HCT116 (cell line): ENCODE data around the gene SH3BGR. TPM values are rescaled to one million over a fixed set of nuclear protein-coding genes. Genes with fewer than 3 reads are reported as not detected.

Experiments used
- ATAC-seq: fragments of 200-7000 bp; cut with Tn5 transposase; 2 replicates; pipeline ENCODE4 v1.9.1; 2020; ENCODE audit warnings: mild to moderate bottlenecking, moderate library complexity
- BruUV-seq: library from RNA; stranded (reverse); fragments of 400-500 nt; replicated peaks from 2 replicates; lab custom pipeline; 2021; lab: Mats Ljungman, UMichigan
- CTCF ChIA-PET: fragments of 300-600 bp; sonication (Branson Sonifier 250); formaldehyde crosslinking; loops from one replicate; lab custom pipeline; 2021; ENCODE audit warnings: antibody characterized with exemption; lab: Charles Lee
- POLR2A ChIA-PET: fragments of 300-600, 350-600 bp; sonication (Branson Sonifier 250); formaldehyde crosslinking; loops from one replicate; lab custom pipeline; 2021; ENCODE audit warnings: antibody characterized with exemption; lab: Charles Lee
- RAD21 ChIA-PET, 2 experiments: fragments of 300-600 bp; sonication (Branson Sonifier 250); formaldehyde crosslinking; loops; one replicate each; lab custom pipeline; 2023; ENCODE audit warnings: low total read pairs in 2 of 2; ENCODE audit not compliant: uncharacterized antibody in 2 of 2, unreplicated experiment in 2 of 2, low non-redundant PET in 1 of 2; lab: Charles Lee
- DNase-seq: peaks from one replicate; pipeline ENCODE4 v3.0.0-alpha.2; 2010; ENCODE audit warnings: low read depth, low spot score
- H2AFZ ChIP-seq: fragments of 200-600 bp; shearing (Covaris generic), sonication (generic); 2 replicates; pipeline ENCODE4 v1.6.1; 2017; ENCODE audit warnings: low read depth, mixed run types, mixed read lengths, antibody characterized with exemption, low read length; ENCODE audit not compliant: poor library complexity, severe bottlenecking
- H3K27ac ChIP-seq: 2 replicates; pipeline ENCODE4 v1.5.1; 2012; ENCODE audit warnings: low read depth, low read length
- H3K27me3 ChIP-seq: fragments of 200-600 bp; sonication (generic); 2 replicates; pipeline ENCODE4 v1.6.1; 2016; ENCODE audit warnings: mixed run types, low read length, mixed read lengths; ENCODE audit not compliant: insufficient read depth
- H3K36me3 ChIP-seq, 2 experiments: fragments of 200-500 bp in 1 of 2; fragments of 200-600 bp in 1 of 2; sonication (Bioruptor generic) in 1 of 2; sonication (generic) in 1 of 2; 2 replicates each; pipeline versions ENCODE4 v1.5.1 to v1.6.1; 2014 to 2016; ENCODE audit warnings: low read length in 2 of 2, inconsistent platforms in 1 of 2, mixed read lengths in 1 of 2, mixed run types in 1 of 2; ENCODE audit not compliant: insufficient read depth in 2 of 2, control insufficient read depth in 1 of 2
- H3K4me1 ChIP-seq, 2 experiments: fragments of 200-600 bp in 1 of 2; sonication (generic) in 1 of 2; 2 replicates each; pipeline versions ENCODE4 v1.5.1 to v1.6.1; 2012 to 2017; ENCODE audit warnings: low read length in 2 of 2, inconsistent platforms in 1 of 2, mild to moderate bottlenecking in 1 of 2, mixed read lengths in 1 of 2, mixed run types in 1 of 2, moderate library complexity in 1 of 2; ENCODE audit not compliant: insufficient read depth in 2 of 2, control insufficient read depth in 1 of 2
- H3K4me2 ChIP-seq: fragments of 200-600 bp; sonication (generic); 2 replicates; pipeline ENCODE4 v1.6.1; 2017; ENCODE audit warnings: mixed run types, low read length, mixed read lengths
- H3K4me3 ChIP-seq, 2 experiments: fragments of 200-600 bp in 1 of 2; sonication (generic) in 1 of 2; replicated peaks in 1 of 2; 2 replicates each; pipeline ENCODE4 v1.5.1; 2011 to 2016; ENCODE audit warnings: low read length in 2 of 2, control low read depth in 1 of 2, low read depth in 1 of 2, mild to moderate bottlenecking in 1 of 2, mixed read lengths in 1 of 2, mixed run types in 1 of 2
- H3K79me2 ChIP-seq: fragments of 200-600 bp; sonication (generic); 2 replicates; pipeline ENCODE4 v1.6.1; 2017; ENCODE audit warnings: mild to moderate bottlenecking, mixed run types, low read length, moderate library complexity, mixed read lengths; ENCODE audit not compliant: insufficient read depth
- H3K9ac ChIP-seq: fragments of 200-600 bp; sonication (generic); 2 replicates; pipeline ENCODE4 v1.6.1; 2016; ENCODE audit warnings: low read length, mixed read lengths
- H3K9me2 ChIP-seq: fragments of 200-600 bp; sonication (generic), shearing (Covaris generic); 2 replicates; pipeline ENCODE4 v1.6.1; 2017; ENCODE audit warnings: mixed run types, mild to moderate bottlenecking, moderate library complexity; ENCODE audit not compliant: insufficient read depth
- H3K9me3 ChIP-seq, 2 experiments: fragments of 200-500 bp in 1 of 2; fragments of 200-600 bp in 1 of 2; sonication (Bioruptor generic) in 1 of 2; sonication (generic) in 1 of 2; 2 replicates each; pipeline ENCODE4 v1.6.1; 2014 to 2017; ENCODE audit warnings: low read length in 2 of 2, mixed read lengths in 2 of 2, inconsistent platforms in 1 of 2, low read depth in 1 of 2, mild to moderate bottlenecking in 1 of 2, mixed run types in 1 of 2, moderate library complexity in 1 of 2; ENCODE audit not compliant: control insufficient read depth in 1 of 2, insufficient read depth in 1 of 2
- H4K20me1 ChIP-seq: fragments of 200-600 bp; sonication (generic), shearing (Covaris generic); 2 replicates; pipeline ENCODE4 v1.6.1; 2017; ENCODE audit warnings: mixed run types, mild to moderate bottlenecking, moderate library complexity; ENCODE audit not compliant: insufficient read depth
- CBX3 ChIP-seq: IDR thresholded peaks from 2 replicates; pipeline ENCODE4 v1.6.1; 2012; ENCODE audit warnings: low read depth
- CEBPB ChIP-seq: IDR thresholded peaks from 2 replicates; pipeline ENCODE4 v1.6.1; 2012; ENCODE audit warnings: low read depth
- EZH2 ChIP-seq: fragments of 200-600 bp; sonication (generic); IDR thresholded peaks from 2 replicates; pipeline ENCODE4 v1.6.1; 2017; ENCODE audit warnings: antibody characterized with exemption, mixed run types
- EZH2phosphoT487 ChIP-seq: fragments of 200-600 bp; IDR thresholded peaks from 2 replicates; pipeline ENCODE4 v1.6.1; 2018; ENCODE audit warnings: antibody characterized with exemption, borderline replicate concordance
- POLR2AphosphoS5 ChIP-seq: IDR thresholded peaks from 2 replicates; pipeline ENCODE4 v1.6.1; 2011; ENCODE audit warnings: mild to moderate bottlenecking, low read depth, low read length, moderate library complexity
- RAD21 ChIP-seq: IDR thresholded peaks from 2 replicates; pipeline ENCODE4 v1.6.1; 2012; ENCODE audit warnings: low read depth, mild to moderate bottlenecking
- SIN3A ChIP-seq: IDR thresholded peaks from 2 replicates; pipeline ENCODE4 v1.6.1; 2012; ENCODE audit warnings: low read depth
- SRF ChIP-seq: IDR thresholded peaks from 2 replicates; pipeline ENCODE4 v1.6.1; 2012; ENCODE audit warnings: low read depth
- ZFX ChIP-seq: fragments of 450-650 bp; IDR thresholded peaks from 2 replicates; pipeline ENCODE4 v1.6.1; 2017
- ZNF274 ChIP-seq: fragments of 200-500 bp; sonication (Bioruptor generic); IDR thresholded peaks from 2 replicates; pipeline ENCODE4 v1.6.1; 2014; ENCODE audit warnings: mild to moderate bottlenecking, low read depth, low read length, inconsistent platforms
- intact Hi-C: fragments of 100-400 bp; cut with micrococcal nuclease; formaldehyde crosslinking; loops from 2 replicates; pipeline ENCODE4 v1.10.0; 2022
- total RNA-seq: library from RNA; stranded (reverse); gene quantifications from one replicate; pipeline ENCODE4 v1.2.1, GENCODE V29; 2021; ENCODE audit not compliant: unreplicated experiment
- TF ChIP-seq, protein P1 (sequence below): IDR thresholded peaks from 2 replicates; pipeline ENCODE4 v1.6.1; 2011; ENCODE audit warnings: mild to moderate bottlenecking, low read length, moderate library complexity; ENCODE audit not compliant: insufficient replicate concordance; ENCODE audit errors: extremely low read depth
- TF ChIP-seq, protein P2 (sequence below): IDR thresholded peaks from 2 replicates; pipeline ENCODE4 v1.6.1; 2012
- TF ChIP-seq, protein P3 (sequence below), 3 experiments: fragments of 200-600 bp in 1 of 3; sonication (generic) in 1 of 3; IDR thresholded peaks in 2 of 3; conservative IDR thresholded peaks in 1 of 3; 2 replicates each; pipeline ENCODE4 v1.5.1; 2012 to 2017; ENCODE audit warnings: low read depth in 2 of 3, low read length in 2 of 3, antibody characterized with exemption in 1 of 3, borderline replicate concordance in 1 of 3, control low read depth in 1 of 3, mild to moderate bottlenecking in 1 of 3, mixed read lengths in 1 of 3, mixed run types in 1 of 3, moderate library complexity in 1 of 3; ENCODE audit not compliant: insufficient read depth in 1 of 3
- TF ChIP-seq, protein P4 (sequence below): IDR thresholded peaks from 2 replicates; pipeline ENCODE4 v1.6.1; 2012

SH3BGR gene
- total RNA-seq, 1 experiment from 2014 or later: 4.8 TPM

DNA sequence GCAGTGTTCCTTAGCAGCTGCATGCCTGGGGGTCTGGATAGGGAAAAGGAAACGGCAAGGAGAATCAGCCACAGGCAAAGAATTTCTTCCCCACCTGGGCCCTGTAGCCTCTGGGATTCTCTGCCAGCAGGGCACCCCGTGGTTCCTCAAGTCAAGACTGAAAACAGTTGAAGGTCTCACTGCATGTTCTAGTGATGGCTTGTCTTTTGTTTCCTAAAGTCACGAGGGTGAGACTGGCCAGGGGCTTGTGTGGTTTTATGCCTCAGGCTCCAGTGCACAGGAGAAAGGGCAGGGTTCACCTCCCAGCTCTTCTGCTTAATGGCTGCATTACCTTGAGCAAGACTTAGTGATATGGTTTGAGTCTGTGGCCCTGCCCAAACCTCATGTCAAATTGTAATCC lies 107.7 kb downstream of the SH3BGR start:
- no peak overlapping the region for H3K4me3 ChIP-seq
- intact Hi-C loops: no loop called here
- no peak overlapping the region for H2AFZ ChIP-seq
- H3K9me3 ChIP-seq: no peaks in the 10 kb centered on the region
- no peaks in the 10 kb centered on the region for H3K27me3 ChIP-seq
- CTCF ChIA-PET: no interaction called here
- H3K9ac ChIP-seq: no peak overlapping the region
- no peaks in the 10 kb centered on the region for H4K20me1 ChIP-seq
- no peaks in the 10 kb centered on the region for H3K9me2 ChIP-seq
- no peaks in the 10 kb centered on the region for H3K79me2 ChIP-seq
- TF ChIP-seq CEBPB (no peak), ZNF274 (no peak)
- TF ChIP-seq, protein P1, sequence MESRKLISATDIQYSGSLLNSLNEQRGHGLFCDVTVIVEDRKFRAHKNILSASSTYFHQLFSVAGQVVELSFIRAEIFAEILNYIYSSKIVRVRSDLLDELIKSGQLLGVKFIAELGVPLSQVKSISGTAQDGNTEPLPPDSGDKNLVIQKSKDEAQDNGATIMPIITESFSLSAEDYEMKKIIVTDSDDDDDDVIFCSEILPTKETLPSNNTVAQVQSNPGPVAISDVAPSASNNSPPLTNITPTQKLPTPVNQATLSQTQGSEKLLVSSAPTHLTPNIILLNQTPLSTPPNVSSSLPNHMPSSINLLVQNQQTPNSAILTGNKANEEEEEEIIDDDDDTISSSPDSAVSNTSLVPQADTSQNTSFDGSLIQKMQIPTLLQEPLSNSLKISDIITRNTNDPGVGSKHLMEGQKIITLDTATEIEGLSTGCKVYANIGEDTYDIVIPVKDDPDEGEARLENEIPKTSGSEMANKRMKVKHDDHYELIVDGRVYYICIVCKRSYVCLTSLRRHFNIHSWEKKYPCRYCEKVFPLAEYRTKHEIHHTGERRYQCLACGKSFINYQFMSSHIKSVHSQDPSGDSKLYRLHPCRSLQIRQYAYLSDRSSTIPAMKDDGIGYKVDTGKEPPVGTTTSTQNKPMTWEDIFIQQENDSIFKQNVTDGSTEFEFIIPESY: no peak
- TF ChIP-seq, protein P2, sequence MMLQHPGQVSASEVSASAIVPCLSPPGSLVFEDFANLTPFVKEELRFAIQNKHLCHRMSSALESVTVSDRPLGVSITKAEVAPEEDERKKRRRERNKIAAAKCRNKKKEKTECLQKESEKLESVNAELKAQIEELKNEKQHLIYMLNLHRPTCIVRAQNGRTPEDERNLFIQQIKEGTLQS: no peak
- ATAC-seq (no peak), DNase-seq (no peak)
- POLR2A ChIA-PET: no interaction called here
- no peak overlapping the region for H3K27ac ChIP-seq
- RAD21 ChIA-PET: no interaction called here
- H3K4me1 ChIP-seq: peaks cover 0 to 4% of the 10 kb centered on the region in 2 experiments; a peak in 1 of 4 replicates
- H3K36me3 ChIP-seq: no peaks in the 10 kb centered on the region
- H3K4me2 ChIP-seq: no peak overlapping the region
- no TSS peak for BruUV-seq

- Histone ChIP-seq H3K9ac (no peak overlapping the region), H3K36me3 (no peaks in the 10 kb centered on the region), H3K4me3 (no peak overlapping the region), H3K79me2 (no peaks in the 10 kb centered on the region), H3K27ac (no peak overlapping the region), H3K9me3 (no peaks in the 10 kb centered on the region), H3K4me1 (peaks cover 0 to 4% of the 10 kb centered on the region in 2 experiments; a peak in 1 of 4 replicates), H3K4me2 (no peak overlapping the region), H3K27me3 (no peaks in the 10 kb centered on the region), H2AFZ (no peak overlapping the region), H4K20me1 (no peaks in the 10 kb centered on the region), H3K9me2 (no peaks in the 10 kb centered on the region)
- no TSS peak for BruUV-seq
- ChIA-PET POLR2A (no interaction called here), CTCF (no interaction called here), RAD21 (no interaction called here)
- ATAC-seq (no peak), DNase-seq (no peak)
- intact Hi-C loops: no loop called here
- no peak for TF ChIP-seq POLR2AphosphoS5
- TF ChIP-seq, protein P1: no peak
- TF ChIP-seq ZFX: no peak
- TF ChIP-seq, protein P3, sequence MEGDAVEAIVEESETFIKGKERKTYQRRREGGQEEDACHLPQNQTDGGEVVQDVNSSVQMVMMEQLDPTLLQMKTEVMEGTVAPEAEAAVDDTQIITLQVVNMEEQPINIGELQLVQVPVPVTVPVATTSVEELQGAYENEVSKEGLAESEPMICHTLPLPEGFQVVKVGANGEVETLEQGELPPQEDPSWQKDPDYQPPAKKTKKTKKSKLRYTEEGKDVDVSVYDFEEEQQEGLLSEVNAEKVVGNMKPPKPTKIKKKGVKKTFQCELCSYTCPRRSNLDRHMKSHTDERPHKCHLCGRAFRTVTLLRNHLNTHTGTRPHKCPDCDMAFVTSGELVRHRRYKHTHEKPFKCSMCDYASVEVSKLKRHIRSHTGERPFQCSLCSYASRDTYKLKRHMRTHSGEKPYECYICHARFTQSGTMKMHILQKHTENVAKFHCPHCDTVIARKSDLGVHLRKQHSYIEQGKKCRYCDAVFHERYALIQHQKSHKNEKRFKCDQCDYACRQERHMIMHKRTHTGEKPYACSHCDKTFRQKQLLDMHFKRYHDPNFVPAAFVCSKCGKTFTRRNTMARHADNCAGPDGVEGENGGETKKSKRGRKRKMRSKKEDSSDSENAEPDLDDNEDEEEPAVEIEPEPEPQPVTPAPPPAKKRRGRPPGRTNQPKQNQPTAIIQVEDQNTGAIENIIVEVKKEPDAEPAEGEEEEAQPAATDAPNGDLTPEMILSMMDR (IDR thresholded peaks at IDR 0.05 in 2 of 3, conservative IDR thresholded peaks at IDR 0.05 in 1 of 3; ENCODE audit: borderline replicate concordance in 1 of 3, insufficient read depth in 1 of 3, low read depth in 2 of 3, low read length in 2 of 3): no peak
- TF ChIP-seq SIN3A: no peak
- no peak for TF ChIP-seq EZH2phosphoT487
- TF ChIP-seq, protein P4, sequence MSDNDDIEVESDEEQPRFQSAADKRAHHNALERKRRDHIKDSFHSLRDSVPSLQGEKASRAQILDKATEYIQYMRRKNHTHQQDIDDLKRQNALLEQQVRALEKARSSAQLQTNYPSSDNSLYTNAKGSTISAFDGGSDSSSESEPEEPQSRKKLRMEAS: no peak
- no peak for TF ChIP-seq SRF
- TF ChIP-seq CBX3: no peak
- no peak for TF ChIP-seq EZH2
- no peak for TF ChIP-seq RAD21
Measured at GRCh38 chr21:39561140-39561539, 109.4 kb downstream of the SH3BGR start.
